Measurements from ENCODE around the gene DMD.
"Not testable (repeated sequence)": the region's sequence is repeated elsewhere in the genome, so short reads cannot be mapped to it uniquely, and the experiment has no call there.

Gene DMD

DNA sequence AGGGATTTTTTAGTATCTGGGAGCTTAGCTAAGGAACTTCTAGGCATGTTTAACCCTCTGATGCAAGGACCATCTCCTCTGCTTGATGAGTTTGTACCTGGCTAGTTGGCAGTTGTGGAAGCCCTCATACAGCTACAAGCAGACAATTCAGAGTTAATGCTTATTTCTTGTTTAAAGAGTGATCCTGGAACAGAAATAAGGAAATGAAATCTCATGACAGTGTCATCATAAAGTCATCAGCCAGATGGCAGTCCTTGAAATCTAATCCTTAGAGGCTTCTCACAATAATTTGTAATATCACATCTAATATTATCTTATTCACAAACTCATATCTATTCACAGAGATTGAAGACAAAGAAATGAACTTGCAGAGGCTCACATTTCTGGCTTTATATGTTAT lies 1557.9 kb downstream of the DMD start:
- in situ Hi-C loops (cut with HindIII; ENCODE audit: low sequenced_read_pairs), result no loop called here

- in situ Hi-C loops (cut with HindIII; ENCODE audit: low sequenced_read_pairs), result no loop called here
These were observed 1558.7 kb downstream of the DMD start for GRCh38 chrX:31652650-31653049.

DNA sequence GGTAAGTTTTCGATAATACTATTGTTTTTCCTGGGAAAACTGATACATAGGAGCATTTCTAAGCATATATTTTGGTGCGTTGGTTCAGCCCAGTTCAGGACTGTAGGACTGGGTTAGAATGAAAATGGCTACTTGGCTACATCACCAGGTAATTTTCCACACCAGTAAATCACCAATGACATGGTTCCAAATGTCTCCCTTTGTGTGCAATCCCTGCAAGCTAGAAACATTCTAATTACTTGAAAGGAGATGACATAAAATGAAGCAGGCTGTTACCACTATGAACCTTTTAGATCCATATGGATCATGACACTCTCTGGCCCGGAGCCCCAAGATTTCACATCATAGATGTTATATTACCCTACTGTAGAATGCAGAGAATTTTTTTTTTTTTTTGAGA lies 1562.1 kb downstream of the DMD start:
- in situ Hi-C loops (cut with HindIII; ENCODE audit: low sequenced_read_pairs), result no loop called here

DNA sequence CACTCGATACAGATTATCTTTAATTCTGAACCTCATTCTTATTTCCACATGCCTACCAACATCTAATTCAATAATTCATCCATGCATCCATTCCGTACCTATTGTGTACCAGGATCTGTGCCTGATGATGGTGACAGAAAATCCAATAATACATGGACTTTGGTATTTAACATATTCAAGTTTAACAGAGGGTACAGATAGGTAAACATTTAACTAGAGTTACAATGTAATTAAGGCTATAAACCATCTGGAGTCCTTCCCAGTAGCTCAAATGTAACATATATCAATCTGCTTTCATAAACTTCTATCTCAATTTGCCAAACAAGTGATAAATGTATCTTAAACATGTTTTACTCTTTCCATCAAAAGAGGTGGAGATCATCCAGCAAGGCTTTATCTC lies 1578.0 kb downstream of the DMD start:
- in situ Hi-C loops (cut with HindIII; ENCODE audit: low sequenced_read_pairs), result no loop called here

DNA sequence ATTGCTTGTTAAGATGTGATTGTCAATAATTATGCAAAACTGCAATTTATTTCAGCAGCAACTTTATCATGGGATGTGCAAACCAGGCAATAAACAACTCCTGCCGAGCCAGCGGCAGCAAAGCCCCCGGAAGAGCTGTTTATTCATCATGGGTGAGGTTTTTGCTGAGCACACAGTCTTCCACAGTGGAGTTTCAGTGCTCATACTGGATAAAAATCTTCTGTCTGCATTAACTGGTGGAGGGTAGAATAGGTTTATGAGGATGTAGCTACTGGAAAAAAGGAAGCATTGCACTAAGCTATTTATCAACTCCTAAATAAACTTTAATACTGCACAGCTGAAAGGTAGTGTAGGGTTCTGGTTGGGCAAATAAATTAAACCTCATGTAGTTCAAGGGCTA lies 1582.2 kb downstream of the DMD start:
- in situ Hi-C loops (cut with HindIII; ENCODE audit: low sequenced_read_pairs), result no loop called here

DNA sequence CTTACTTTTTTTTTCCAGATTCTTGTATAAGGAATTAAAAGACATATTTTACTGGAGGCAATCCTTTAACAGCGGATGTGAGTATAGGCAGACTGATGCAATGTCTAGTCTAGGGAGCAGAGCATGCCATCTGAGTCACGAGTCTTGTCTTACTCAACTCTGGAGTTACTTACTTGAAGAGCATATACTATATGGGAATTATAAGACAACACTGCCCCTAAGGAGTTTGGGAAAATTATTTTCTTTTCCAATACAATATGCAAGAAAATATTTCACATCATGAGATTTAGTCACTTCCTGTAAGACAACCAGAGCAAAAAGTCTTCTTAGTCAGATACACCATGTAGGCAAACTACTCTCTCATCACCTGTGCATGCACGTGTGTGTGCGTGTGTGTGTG lies 1602.2 kb downstream of the DMD start:
- in situ Hi-C loops (cut with HindIII; ENCODE audit: low sequenced_read_pairs), result no loop called here

GRCh38 chrX:31608638-31609037 lies 1602.7 kb downstream of the DMD start:
- in situ Hi-C loops (cut with HindIII; ENCODE audit: low sequenced_read_pairs), result no loop called here

DNA sequence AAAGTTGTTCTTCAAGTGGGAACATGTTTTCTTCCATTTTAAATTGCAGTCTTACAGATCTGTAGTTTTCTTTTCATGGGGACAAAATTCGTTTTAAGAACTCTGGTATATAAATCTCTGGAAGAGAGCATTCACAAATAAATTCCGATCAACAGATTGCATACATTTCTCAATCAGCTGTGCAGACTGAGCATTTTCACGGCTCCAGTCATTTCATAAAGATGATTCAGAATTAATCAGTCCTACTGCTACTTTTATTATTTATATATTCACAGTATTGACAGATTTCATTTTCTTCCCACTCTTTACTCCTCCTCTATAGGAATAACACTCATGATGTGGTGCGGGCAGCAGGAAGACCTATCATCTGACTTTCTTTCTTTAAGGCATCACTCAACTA lies 1604.6 kb downstream of the DMD start:
- in situ Hi-C loops (cut with HindIII; ENCODE audit: low sequenced_read_pairs), result no loop called here

DNA sequence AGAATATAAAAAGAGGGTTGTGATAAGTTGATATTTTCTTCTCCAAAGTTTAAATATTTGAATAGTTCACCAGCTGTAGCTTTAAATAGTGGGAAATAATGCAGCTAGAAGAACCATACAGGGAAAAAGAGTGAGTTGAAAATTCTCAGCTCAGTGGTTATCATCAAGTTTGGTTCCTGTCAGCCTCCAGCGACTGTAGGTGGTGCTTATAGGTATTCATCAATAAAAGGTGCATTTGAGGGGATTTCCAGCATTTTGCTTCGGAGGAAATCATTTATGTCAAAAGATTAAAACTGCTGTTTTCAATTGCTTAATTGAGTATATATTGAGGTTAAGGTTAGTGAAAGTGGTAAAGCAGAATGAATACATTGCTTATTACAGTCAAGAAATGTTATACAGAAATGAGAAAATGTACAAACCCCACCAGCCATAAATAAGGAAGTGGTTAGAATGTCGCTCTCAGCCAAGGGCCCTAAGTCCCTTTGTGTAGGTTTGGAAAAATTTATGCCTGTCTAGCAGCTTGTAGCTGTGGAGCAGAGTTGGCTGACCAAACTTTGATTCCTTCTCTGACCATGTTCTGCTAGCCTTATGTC lies 1606.6 kb downstream of the DMD start:
- in situ Hi-C loops (cut with HindIII; ENCODE audit: low sequenced_read_pairs), result no loop called here

GRCh38 chrX:31603411-31604120 lies 1607.8 kb downstream of the DMD start:
- in situ Hi-C loops (cut with HindIII; ENCODE audit: low sequenced_read_pairs), result no loop called here

GRCh38 chrX:31600823-31601222 lies 1610.5 kb downstream of the DMD start:
- in situ Hi-C loops (cut with HindIII; ENCODE audit: low sequenced_read_pairs), result no loop called here

- in situ Hi-C loops (cut with HindIII; ENCODE audit: low sequenced_read_pairs), result no loop called here
These were observed 1618.0 kb downstream of the DMD start for GRCh38 chrX:31593353-31593752.

DNA sequence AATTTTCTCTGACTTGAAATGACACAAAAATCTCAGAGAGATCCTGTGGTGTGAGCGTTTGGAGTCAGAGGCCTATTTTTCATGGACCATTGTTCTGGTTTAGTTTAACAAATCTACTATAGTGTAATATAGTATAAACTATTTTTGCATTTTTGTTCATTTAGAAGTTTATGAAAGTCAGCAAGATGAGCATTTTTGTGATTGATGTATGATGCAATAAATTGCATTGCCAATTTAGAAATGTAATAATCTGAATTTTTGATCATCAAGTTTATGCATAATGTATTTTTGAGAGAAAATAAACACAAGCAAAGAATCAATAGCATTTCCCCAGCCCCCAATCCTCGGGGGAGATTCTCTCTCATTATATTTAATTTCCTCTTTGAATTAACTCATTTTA lies 1620.0 kb downstream of the DMD start:
- in situ Hi-C loops (cut with HindIII; ENCODE audit: low sequenced_read_pairs), result no loop called here

DNA sequence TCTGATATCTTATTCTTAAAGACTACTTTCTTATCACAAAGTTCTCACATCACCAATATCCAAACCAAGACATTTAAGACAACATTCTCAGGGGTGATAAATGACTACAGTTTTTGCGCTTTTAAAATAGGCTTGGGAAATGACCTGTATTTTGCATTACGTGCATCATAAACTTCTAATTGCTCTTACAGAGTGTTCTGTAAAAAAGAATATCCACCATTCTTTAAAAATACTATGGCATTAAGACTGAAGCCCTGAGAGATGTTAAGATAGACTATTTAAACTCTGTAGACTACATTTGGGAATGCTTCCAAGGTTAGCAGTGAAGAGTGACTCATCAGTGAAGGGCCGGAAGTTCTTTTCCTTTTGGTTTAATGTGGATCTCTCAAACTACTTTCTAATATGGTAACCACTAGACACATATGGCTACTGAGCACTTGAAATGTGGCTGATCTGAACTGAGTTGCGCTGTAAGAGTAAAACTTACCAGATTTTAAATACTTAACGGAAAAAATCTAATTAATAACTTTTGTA lies 1620.7 kb downstream of the DMD start:
- in situ Hi-C loops (cut with HindIII; ENCODE audit: low sequenced_read_pairs), result no loop called here

GRCh38 chrX:31589503-31589902 lies 1621.8 kb downstream of the DMD start:
- in situ Hi-C loops (cut with HindIII; ENCODE audit: low sequenced_read_pairs), result no loop called here

DNA sequence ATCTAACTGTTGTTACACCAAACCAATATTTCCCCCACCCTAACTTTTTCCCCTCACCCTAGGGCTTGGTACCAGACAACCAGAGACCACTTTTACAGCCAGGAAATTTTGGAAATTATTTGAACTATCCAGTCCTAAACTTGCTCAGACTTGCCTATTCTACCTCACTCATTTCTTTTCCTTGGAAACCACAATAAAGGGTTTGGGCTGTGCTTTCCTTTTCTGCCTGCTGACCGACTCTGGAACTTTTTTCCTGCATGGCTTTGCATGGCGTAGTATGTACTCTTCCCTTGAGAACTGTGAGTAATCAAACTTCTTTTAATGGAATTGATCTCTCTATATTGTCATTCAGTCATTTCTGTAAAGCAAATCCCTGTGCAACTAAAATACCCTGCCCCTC lies 1623.0 kb downstream of the DMD start:
- in situ Hi-C loops (cut with HindIII; ENCODE audit: low sequenced_read_pairs), result no loop called here

- in situ Hi-C loops (cut with HindIII; ENCODE audit: low sequenced_read_pairs), result not testable (repeated sequence)
These were observed 1627.5 kb downstream of the DMD start for GRCh38 chrX:31583892-31584291.

DNA sequence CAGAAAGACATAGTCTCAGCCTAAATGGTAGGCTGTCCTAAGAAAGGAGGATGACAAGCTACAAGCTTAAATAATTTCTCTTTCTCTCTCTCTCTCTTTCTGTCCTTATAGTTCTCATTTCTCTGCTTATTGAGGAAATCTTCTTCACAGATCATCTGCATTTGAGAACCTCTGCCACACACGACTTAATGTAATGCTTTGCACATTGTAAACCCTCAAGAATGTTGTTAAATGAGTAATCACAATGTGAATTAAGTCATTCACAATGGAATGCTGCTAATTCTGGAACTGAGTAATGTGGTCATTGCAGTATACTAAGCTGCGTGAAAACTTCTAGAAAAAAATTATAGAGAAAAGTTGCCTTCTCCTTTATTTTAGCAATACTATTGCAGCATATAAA lies 1630.6 kb downstream of the DMD start:
- in situ Hi-C loops (cut with HindIII; ENCODE audit: low sequenced_read_pairs), result no loop called here

DNA sequence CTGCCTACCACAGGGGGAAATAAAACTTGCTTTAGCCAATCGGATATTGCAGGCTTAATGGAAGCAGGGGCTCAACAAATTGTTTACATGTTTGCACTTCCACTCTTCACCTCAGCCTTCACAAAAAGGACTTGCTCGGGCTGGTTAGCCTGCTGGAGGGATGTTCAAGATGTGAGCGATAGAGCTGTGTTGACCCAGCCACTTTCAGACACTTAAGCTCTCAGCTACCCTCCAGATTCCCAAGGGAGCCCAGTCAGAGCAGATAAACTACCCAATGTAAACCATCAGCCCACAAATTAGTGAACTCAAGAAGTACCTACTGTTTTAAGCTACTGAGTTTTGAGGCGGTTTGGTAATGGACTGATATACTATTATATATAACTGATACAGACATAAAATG lies 1631.1 kb downstream of the DMD start:
- in situ Hi-C loops (cut with HindIII; ENCODE audit: low sequenced_read_pairs), result no loop called here

DNA sequence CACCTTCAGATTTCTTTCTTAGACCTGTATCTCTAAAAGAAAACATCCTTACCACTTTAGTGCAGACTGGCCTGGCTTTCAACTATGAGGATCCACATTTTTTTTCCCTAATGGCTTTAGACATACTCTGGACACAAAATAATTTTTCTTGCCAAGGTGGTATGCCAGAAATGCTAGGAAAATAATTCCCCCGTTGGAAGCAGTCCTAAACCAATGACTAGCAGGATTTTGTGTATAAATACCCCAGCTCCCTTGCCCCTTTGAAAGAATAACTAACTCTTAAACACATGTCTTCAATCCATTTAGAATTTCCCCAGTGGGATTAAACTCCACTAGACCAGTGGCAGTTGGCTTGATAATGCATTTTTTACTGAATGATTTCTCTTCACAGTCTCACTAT lies 1639.0 kb downstream of the DMD start:
- in situ Hi-C loops (cut with HindIII; ENCODE audit: low sequenced_read_pairs), result no loop called here

GRCh38 chrX:31570658-31571057 lies 1640.7 kb downstream of the DMD start:
- in situ Hi-C loops (cut with HindIII; ENCODE audit: low sequenced_read_pairs), result no loop called here

DNA sequence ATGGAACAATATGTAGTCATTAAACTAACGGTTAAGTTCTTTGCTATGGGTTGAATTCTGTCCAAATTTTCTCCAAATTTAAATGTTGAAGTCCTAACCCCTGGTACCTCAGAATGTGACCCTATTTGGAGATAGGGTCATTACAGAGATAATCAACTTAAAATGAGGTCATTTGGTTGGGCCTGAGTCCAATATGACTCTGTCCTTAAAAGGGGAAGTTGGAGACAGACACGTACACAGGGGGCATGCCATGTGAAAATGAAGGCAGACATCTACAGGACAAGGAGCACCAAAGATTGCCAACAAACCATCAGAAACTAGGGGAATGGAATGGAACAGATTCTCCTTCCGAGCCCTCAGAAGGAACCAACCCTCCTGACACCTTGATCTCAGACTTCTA lies 1647.6 kb downstream of the DMD start:
- in situ Hi-C loops (cut with HindIII; ENCODE audit: low sequenced_read_pairs), result no loop called here

DNA sequence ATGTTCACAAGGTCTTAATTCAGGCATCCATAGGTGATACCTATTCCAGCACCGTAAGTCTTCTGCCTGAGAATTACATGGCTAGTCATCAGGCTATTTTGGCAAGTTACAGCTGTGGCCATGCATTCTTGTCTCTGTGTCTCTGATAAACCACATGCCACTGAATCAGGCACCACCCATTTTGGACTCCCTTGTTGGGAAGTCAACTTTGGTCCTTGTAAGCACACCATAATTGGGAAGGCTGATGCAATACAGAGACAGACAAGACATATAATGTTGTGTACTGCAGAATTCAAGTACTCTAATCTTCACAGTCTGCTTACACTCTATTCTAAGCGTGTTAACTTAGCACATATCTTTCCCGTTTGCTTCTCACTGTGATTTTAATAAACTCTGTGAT lies 1655.8 kb downstream of the DMD start:
- in situ Hi-C loops (cut with HindIII; ENCODE audit: low sequenced_read_pairs), result no loop called here

Data from DLD1 (cell line).